HG03439 (cell line): ENCODE data around the gene NME8.

Experiments
- ATAC-seq: cut with Tn5 transposase; IDR thresholded peaks from one replicate; pipeline ENCODE4 v1.9.1; 2021; ENCODE audit warnings: mild to moderate bottlenecking, moderate library complexity; ENCODE audit not compliant: unreplicated experiment

NME8 gene

DNA sequence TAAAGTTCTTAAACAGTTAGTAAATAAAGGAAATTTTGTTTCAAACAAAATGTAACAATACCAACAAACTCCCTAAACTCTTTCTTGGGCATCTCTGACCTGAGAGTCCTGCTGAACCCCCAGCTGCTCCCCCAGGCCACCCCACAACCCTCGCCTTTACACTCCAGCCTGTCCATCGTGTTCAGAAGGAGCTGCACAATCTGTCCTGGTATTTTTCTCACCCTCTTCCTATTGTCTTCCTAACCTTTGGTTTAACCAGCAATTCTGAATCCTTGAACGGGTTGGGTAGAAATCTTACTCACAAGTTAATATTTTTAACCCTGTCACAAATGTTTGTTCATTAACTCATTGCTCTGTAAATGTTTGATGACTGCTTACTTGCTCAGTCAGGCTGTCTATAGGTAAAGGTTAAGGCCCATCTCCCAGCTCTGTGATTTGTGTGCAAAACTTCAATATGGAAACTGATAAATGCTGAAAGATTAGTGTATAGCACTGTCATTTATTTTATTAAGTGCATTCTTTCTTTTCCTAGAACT, 51.4 kb downstream of the NME8 start:
- ATAC-seq = no peak

DNA sequence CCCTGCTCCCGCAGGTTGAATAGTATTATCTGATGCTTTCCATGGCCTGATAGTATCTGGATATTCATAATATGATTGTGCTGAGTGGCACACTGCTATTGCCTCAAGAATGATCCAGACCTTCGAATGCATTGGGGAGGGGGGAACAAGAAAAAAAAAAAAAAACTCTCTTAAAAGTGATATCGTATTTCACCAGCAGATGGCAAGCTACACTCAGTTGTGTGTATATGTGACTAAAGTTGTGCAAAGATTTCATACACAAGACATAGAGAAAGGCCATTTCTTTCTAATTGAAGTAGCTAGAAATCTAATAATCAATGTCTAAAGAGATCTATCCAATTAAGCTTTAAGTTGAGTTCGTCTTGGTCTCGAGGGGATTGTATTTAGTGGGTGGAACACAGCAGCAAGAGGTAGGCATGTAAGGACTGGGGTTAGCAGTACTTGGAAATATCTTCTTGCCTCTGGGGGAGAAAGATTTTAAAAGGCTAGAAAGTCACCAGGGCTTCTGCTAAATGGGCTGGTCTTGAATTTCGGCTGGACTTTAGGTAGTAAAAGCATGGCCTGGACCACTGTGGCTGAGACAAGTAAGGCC, 52.9 kb downstream of the NME8 start:
- no peak for ATAC-seq

DNA sequence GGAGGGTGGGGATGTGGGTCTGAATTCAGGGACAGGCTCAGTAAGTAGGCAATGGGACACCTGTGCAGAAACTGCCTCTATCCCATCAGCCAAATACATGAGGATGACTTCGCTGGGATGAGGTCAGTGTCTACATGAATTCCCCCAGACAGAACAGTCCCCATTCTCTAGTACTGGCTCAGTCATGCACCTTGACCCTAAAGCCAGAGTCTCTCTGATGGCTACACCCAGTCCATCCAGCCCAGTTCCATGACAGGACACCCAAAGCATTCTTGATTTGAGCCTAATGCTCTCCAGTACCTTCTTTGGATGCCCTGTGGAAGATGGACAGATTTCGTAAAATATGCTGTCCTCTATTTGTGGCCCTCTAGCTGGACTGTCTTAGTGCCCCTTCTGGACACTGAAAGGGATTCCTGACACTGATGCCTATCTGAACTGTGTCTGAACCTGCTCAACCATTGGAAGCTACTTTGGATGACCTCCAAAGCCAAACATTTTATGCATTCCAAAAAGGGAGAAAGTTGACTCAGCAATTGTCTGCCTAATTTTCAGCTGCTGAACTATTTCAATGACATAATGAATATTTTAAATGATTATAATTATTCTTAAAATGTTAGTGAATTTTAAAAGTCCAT, 53.6 kb downstream of the NME8 start:
- no peak for ATAC-seq

DNA sequence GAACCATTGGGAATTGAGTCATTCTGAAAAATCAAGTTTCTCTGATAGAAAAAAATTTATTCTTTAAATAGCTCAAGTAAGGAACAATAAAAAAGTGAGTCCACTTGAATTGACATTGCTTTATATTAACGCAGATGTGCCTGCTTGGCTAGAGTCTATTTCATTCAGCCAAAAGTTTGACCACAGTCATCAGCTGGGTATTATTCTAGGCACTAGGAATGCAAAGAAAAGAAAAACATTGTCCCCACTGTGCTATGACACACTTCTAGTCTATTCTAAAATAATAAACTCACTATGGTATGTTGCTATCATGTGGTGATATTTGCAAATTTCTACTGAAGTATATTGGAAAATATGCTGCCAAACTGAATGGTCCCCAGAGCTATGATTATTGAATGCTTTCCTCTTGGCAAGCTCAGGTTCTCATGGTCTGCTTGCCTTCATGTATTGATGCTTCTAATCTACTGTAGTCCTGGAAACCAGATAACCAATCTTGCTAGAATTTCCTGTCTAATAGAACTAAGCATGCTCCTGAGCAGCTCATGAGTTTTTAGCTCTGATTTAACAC, 59.9 kb downstream of the NME8 start:
- no peak for ATAC-seq

DNA sequence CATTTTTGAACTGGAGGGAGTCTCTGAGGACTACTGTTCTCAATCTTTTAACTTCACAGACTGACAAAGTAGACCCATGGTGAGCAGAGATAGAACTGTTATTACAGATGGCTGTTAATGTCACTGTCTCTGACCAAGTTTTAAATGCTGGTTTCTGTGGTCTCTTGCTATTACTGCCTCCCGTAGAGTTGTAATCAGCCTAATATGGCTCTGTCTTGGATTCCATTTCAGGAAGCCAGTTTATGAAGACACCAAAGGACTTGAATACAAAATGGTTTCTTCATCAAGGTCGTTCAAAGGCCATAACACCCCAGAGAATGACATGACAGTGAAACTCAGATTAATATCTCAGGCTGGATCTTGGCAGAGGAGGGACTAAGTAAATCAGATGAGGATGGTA, 64.4 kb downstream of the NME8 start:
- ATAC-seq = no peak

DNA sequence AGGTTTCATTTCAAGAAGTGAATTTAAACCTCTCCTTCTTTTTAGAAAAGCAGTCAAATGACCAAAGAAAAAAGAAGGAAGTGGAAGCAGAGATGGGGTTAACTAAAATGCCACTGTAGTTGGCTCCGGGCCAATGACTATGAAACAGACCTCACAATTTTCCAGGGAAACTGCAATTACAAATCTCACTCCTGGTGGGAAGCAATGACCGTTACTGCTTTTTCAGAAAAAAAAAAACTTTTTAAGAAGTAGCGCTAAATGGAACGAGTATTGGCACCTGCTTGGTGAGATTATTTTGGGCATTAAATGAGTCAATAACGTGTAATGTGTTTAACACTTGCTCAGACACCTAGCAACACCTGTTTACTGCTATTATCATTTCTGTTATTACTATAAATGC, 67.0 kb downstream of the NME8 start:
- no peak for ATAC-seq

DNA sequence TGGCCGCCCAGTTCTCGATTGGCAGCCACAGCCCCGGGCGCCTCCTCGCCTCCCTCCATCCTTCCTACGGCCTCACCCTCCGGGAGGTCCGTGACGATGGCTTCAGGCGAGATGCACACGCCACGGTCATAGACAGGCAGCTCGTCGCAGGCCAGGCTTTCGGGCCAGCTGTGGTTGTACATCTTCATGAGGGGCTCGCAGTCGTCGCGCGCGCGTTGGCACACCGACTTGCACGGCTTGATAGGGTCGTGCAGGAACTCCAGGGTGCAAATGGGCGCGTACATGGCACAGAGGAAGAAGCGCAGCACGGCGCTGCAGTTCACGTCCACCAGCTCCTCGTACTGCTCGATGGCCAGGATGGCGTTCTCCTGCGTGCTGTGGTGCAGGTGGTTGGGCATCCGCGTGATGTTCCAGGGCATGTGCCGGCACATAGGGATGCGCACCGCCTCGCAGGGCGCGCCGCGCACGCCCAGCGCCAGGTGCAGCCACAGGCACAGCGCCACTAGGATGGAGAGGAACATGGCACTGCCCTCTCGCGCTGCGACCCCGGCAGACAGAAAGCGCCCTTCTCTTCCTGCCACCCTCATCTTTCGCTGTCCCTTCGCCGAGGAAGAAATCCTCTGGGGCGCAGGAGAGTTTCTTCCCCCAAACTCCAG, 67.7 kb downstream of the NME8 start:
- ATAC-seq = no peak

DNA sequence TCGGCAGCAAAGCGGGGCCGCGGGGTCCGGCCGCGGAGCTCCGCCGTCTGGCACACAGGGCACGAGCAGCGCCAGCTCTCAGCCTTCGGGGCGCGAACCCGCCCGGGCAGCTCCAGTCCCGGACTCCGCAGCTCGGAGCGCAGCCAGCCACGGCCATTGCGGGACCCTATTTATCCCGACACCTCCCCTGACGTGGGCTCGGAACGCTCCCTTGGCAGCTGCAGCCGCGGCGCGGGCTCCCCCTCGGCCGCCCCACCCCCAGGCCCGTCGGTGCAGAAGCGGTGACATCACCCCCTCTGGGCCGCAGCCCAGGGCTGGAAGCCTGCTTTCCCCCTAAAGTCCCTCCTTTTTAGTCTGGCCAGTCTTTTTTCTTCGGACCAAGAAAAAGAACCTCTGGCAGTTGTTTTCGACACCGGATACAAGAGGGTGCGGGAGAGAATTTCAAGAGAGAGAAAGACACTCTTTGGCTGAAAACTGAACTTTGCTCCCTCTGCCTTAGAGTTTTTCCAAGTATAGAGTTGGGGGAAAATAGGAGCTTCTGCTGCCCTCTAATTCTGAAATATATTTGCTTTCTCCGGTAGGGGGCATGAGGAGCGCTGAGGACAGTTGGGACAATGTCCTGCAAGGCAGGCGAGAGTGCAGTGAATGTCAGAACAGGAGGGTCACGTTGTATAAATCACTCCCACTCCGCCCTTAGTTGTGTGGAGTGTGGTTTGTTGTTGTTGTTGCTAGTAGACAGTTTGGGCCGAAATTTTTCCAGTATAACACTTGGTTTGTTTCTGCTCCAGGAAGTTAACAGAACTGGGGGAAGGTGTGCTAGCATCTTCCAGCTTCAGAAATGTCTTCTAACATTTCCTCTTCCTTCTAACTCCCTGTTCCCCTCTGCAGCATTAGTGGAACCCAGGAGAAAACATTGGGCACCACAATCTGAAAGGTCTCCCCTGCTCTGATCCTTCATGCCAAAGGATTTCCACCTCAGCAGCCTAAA, 68.6 kb downstream of the NME8 start, which contains the start of gene SFRP4:
Gene SFRP4 (minus strand): TSS at position 145 of the 988 bp plus-strand sequence. CDS start 280 bp downstream, outside the sequence.
- ATAC-seq = peak; percentile 52

DNA sequence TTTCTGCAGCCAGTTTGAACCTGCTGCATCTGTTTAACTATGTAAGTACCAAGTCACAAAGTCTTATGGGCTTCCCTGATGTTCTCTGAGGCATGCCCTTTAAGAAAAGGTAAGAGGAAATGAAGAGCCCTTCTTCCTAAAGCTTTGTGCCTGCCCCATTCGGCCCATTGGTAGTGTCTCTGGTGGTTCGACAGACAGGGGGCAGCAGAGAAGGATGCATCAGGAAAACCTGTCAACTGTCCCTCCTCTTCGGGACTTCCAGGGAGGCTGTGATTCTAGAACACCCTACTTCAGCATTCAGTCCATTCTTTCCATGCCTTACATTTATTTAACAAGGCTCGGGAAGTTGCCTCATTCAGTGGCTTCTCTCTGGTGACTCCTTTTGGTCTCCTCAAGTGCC, 70.1 kb downstream of the NME8 start:
- ATAC-seq = no peak

DNA sequence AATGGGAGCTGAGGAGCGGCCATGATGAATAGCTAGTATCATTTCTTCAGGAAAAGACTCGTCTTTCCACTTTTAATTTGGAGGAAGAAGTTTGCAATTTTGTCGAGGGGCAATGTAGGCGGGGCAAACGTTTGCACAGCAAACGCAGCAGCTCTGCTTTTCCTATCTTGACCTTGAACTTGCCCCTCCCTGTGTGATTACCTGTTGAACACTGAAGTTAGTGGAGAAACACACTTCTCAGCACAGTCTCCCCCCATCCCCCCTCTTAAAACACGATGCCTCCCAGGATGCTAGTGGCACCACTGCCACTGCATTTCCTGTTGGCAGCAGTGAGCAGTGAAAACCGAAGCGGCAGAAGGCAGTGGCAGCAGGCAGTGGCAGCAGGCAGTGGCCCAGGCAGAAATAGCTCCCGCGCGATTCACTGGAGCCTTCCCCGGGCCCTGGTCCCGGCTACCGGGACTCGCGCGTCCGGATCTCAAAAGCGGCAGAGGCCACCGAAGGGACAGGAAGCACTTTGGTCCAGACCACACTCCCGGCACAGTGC, 72.0 kb downstream of the NME8 start, which contains the start of gene EPDR1:
Gene EPDR1 (plus strand): TSS at position 336 of the 544 bp plus-strand sequence. CDS start 300 bp downstream, outside the sequence.
- peak; percentile 38 for ATAC-seq

DNA sequence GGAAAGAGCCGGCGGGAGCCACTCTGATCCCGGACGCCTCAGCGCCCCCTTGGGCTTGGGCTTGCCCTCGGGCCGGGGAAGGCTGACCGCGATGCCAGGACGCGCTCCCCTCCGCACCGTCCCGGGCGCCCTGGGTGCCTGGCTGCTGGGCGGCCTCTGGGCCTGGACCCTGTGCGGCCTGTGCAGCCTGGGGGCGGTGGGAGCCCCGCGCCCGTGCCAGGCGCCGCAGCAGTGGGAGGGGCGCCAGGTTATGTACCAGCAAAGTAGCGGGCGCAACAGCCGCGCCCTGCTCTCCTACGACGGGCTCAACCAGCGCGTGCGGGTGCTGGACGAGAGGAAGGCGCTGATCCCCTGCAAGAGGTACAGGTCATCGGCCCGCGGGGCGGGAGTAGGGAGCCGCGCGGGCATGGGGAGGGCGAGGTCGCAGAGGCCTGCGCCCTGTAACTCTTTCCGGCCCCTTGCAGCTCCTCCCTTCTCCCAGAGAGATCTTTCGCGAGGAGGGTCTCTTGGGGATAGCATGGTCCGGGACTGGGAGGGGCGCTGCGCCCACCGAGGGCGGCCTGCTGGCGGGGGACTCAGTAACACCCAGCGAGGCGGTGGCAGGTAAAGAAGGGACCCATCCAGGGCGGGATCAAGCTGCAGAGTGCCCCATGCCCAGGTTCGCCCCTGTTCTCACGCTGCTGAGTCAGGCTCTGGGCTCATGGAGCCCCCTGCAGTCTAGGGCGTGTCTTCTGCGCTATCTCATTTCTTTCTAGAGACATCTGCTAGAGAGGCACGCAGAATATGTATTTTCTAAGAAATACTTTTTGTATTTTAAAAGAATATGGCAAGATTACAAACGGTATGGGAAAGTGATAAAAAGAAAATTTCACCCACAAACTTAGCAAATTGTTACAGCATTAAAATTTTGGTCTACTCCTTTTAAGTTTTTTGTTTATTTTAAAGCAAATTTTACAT, 72.7 kb downstream of the NME8 start:
- peak; percentile 37 for ATAC-seq

DNA sequence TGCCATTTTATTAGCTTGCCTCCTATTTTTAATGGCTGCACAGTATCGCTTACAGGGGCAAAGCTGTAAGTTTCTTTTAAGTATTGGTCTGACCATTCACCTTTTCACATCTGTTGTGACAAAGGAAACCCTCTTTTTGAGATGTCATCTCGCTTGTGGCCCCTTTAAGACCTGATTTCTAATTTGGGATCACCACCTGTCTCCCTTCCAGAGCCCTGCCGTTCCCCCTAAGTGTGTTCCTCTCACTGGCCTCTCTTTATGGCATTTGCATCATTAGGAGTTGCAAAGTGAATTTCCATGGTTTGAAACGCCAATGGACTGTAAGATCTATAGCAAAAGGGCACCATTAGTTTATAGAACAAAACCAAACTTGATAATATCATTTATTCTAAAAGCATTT, 73.5 kb downstream of the NME8 start:
- ATAC-seq = no peak

DNA sequence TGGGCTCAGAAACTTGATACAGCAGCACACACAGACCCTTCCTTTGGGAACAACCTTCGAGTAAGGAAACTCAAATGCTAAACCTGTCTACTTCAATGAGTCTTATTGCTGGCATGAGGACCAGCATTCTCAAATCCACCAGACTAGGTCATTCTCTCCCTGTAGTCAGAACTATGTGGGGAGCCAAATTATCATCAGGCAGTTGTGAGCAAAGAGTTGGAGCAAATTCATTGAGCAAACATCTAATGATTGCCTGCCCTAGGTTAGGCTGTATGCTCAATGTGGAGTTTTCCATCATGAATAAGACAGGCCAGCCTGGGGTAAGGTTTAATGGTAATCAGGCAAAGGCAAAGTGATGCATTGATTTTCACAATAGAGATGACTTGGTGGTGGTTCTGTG, 75.6 kb downstream of the NME8 start:
- ATAC-seq = no peak

DNA sequence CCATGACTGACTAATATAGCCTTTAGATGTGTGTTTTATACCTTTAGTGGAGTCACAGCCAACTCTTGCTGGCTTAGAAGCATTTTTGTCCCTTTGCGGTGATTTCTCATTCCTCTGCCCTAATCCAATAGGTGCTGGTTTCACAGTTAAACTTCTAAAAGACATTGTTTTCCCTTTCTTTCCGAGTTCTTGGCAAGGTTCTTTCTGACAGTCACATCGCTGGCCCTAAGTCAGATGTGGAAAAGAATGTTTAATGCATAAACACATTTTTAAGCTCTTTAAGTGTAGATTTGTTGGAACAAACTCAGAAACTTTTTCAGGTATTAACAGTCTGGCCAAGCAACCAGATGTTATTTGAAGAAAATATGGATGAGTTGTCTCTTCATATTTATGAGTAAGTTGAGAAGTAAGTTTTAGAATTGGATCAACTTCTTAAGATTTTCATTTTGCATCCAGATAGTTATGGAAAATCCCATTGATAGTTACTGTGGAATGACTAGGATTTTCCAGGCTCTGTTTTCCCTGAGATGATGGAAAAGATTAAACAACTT, 76.2 kb downstream of the NME8 start:
- no peak for ATAC-seq

DNA sequence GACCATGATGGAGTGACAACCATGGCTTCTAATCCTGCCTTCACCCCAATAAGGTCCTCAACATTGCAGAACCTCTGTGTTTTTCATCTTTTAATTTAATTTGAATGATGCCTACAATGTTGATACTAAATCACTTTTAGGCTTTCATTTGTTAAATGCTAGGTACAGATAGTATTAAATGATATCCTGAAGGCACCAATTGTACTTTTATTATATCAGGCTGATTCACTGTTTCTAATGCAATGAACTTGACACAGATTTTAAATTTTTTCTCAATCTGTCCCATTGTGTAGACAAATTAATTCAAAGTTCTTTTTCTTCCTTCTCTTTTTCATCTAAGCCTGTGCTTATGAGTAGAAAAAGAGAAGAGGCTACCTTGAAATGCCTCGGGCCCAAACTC, 77.2 kb downstream of the NME8 start:
- ATAC-seq = no peak

DNA sequence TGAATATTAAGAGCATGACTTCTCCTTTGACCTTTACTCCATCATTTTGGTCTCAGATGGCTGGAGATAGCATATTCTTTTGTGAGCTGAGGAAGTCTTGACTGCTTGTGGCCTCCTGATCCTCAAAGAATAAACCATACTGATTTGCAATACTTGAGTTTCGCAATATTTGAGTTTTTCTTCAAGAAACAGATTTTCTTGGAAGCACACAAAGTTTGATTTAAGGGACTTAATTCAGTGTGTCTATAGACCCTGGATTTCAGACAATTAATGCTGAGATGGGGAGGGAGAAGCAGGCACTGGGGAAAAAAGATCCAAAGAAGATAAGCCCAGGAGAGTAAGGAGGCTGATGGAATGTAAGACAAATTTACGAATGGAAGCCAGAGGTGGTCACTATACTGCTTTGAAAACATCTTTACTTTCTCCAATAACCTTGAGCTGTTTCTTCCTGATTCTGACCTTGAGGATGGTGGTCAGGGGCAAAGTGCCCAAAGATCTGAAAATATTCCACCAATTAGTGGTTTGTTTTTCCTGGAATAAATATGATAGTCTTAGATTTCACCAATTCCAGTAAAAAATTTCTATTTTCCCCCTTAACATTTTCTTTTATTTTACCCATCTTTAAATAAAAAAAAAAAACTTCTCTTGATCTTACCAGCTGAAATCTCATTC, 79.5 kb downstream of the NME8 start:
- ATAC-seq = no peak

DNA sequence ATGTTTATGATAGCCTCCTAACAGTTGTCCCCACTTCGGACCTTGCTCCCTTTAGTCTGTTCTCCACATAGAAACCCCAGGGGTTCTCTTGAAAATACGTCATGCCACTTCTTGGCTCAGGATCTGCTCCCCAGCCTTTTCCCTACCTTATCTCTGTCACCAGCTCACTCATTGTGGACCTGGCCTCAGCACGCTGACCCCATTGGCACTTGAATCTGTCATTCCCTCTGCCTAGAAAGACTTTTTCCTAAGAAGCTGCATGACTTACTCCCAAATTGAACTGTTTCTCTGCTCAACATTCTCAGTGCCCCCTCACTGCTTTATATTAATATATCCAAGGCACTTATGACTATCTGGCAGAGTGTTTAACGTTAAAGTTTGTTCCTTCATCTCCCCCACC, 80.5 kb downstream of the NME8 start:
- ATAC-seq = no peak
